HG02852 (cell line): Measurements from ENCODE around the gene OR14K1.
"Not testable (repeated sequence)": the region's sequence is repeated elsewhere in the genome, so short reads cannot be mapped to it uniquely, and the experiment has no call there.

Experiments used
- ATAC-seq: cut with Tn5 transposase; IDR thresholded peaks from one replicate; pipeline ENCODE4 v1.9.1; 2021; ENCODE audit warnings: mild to moderate bottlenecking, moderate library complexity; ENCODE audit not compliant: unreplicated experiment

The OR14K1 gene, protein sequence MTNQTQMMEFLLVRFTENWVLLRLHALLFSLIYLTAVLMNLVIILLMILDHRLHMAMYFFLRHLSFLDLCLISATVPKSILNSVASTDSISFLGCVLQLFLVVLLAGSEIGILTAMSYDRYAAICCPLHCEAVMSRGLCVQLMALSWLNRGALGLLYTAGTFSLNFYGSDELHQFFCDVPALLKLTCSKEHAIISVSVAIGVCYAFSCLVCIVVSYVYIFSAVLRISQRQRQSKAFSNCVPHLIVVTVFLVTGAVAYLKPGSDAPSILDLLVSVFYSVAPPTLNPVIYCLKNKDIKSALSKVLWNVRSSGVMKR

DNA sequence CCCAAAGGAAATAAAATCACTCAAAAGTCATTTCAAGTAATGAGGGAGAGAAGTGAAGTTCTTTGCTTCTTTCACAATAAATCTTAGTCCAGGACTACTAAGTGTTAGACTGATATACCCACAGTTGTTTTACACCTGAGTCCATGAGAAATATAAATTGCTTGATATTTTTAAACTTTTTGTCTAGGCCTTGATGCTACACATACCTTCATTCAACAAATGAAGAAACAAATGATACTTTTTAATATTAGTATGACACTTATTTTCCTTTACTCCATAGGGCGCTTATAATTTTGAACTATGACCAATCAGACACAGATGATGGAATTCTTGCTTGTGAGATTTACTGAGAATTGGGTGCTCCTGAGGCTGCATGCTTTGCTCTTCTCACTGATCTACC is at the start of gene OR14K1:
TSS of gene OR14K1 (plus strand) at position 301 of the 400 bp plus-strand sequence. CDS start at position 301, 0 bp downstream.
- no peak for ATAC-seq

DNA sequence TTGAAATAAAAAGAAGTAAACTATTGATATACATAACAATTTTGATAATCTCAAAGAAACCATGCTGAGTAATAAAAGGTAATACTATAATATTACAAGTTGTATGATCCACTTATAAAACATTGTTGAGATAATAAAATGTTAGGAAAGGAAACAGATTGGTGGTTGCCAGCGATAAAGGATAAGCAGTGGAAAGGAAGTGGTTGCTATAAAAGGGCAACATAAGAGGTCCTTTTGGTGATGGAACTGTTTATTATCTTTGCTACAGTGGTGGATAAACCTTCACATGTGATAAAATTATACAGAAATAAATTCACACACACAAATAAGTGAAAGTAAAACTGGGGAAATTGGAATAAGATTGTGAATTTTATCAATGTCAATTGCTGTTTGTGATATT is 37.1 kb upstream of the OR14K1 start:
- no peak for ATAC-seq

DNA sequence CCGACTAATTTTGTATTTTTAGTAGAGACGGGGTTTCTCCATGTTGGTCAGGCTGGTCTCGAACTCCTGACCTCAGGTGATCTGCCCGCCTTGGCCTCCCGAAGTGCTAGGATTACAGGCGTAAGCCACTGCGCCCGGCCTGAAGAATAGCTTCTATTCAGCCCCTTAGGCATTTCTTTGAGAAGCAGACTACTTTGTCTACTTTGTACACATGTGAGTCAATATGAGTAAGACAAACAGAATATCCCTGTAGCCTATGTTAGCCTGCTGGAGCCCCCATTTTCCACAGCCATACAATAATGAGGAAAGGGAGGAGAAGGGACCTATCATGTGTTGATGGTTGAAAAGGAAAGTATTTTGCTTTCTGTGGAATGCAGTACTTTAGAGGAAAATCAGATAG is 27.7 kb upstream of the OR14K1 start:
- ATAC-seq: not testable (repeated sequence)

DNA sequence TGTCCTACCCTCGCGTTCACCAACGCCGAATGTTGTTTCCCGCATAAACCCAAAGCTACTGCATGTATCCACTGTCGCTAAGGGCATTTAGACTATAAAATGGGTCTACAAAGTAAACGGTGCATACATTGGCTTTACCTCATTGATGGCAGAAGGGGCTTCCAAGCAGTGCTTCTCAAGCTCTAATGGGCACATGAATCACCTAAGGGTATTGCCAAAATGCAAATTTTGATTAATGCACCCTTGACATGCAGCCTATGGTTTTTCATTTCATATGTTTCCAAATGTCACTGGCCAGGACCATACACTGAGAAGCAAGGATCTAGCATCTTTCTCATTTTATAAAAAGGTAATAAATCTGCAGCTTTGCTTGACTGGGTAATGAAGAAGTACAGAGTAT is 24.7 kb upstream of the OR14K1 start:
- ATAC-seq: no peak

DNA sequence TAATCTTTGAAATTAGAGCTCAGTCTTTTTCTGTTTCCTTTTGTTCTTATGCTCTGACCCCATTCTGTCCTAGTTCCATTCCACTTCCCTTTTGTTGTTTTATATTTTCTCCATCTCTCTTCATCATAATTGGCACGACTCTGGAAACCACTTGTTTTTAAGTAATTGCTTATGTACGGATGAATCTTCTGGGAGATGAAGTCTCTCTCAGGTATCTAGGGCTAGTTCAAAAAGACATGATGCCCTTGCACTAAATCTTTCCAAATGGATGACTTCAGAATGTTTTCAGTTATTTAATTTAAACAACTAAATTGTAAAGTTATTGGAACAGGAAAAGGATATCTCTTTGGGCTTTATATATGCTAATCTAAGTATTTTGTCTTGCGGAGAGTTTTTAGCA is 21.9 kb upstream of the OR14K1 start, which contains the start of gene OR6F1:
TSS of gene OR6F1 (minus strand) at position 101 of the 400 bp plus-strand sequence. CDS start 3,891 bp downstream, outside the sequence.
- ATAC-seq: no peak

DNA sequence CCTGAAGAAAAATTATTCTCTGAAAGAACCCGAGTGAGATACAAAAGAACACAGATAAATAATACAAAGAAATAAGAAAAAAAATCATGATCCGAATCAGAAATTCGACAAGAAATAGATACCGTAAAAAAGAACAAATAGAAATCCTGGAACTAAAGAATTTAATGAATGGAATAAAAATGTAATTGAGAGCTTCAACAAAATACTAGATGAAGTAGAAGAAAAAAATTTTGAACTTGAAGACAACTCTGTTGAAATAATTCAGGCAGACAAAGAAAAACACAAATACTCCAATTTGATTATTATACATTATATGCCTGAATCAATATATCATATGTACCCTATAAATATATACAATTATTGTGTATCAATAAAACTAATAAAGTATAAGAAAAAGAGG is 17.2 kb upstream of the OR14K1 start:
- no peak for ATAC-seq

DNA sequence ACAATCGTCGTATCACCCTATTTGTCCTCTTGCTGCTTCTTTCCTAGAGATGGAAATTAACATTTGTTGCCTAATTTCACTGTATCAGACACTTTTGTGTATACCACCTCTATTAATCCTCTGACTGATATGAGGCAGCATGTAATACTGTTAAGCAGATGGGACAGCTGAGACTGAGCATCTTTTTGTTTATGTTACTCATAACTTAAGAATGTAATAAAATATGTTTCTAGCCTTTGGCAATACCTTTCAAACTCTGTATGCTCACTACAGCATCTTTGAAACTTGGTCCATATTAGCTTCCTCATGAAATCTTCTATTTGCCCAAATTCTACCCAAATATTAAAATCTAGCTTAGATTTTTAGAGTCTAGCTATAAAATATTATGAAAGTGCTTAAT is 2.3 kb downstream of the OR14K1 start:
- no peak for ATAC-seq

DNA sequence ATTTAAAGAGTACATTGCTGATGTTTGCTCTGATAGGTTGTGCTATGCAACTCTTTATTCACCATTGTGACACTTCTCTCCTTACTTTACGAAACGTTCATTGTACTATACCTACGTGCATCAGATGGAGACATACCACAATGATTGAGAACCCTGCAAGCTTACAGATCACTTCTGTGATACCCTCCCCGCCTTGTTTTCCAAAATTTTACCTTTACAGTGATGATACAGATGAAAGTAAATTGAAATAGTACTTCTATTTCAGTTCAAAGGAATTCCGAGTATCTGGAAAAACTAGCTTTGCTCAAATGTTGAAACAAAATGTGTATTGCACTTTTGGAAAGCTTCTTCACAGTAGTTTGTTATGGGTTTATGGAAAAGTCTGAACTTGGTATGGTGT is 3.3 kb downstream of the OR14K1 start:
- no peak for ATAC-seq

DNA sequence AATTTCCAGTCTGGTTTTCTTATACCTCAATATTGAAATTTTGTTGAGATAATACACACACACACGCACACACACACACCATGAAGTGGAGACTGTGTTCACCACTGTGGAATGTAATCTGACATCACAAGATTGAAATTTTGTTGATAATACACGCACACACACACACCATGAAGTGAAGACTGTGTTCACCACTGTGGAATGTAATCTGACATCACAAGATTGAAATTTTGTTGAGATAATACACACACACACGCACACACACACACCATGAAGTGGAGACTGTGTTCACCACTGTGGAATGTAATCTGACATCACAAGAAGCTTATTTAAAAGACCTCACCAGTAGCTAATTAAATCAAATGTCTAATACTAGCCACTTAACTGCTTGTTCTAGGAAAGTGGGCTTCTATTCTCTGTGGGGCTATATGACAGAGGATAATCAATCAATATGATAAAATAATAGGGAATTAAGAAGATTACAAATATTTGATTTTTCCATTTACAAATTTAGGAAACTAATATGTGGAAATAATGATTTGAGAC is 3.9 kb downstream of the OR14K1 start:
- not testable (repeated sequence) for ATAC-seq

DNA sequence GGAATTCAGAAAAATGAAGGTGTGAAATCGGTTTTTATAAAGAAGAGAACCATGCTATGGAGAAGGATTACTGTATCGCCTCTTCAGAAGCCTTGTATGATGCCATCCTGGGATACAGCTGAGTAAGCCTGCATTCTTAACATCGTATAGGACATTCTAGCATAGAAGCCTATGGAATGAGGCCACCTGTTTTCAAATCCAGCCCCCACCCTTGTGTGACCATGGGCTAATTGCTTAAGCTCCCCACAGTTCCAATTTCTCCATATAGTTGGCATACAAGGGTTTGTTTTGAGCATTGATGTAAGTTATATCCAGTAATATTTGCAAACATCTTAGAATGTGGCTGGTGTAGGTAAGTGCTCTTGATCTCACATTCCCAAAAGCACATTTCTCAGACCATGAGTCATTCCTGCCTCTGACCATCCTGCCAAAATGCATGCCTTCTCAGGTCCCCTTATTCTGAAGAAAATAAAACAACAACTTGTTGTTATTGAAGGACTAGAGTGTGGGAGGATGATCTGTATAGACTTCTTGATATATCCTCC is 8.0 kb downstream of the OR14K1 start:
- ATAC-seq: no peak

DNA sequence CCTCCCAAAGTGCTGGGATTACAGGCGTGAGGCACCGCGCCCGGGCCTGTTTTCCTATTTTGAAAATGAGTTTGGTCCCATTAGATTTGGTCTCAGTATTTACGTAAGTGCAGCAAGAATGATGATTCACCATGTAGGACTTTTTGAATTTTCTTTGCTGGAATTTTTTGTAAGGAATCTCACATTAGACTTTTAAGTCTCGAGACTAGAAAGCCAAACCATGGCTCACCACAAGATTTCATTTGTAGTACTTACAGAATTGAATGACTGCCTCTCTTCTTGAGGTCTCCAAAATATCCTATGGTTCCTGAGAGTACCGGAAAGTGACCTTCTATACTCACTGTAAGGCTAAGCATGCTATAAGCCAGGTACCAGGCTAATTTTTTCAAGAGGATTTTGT is 9.2 kb downstream of the OR14K1 start:
- ATAC-seq: no peak

DNA sequence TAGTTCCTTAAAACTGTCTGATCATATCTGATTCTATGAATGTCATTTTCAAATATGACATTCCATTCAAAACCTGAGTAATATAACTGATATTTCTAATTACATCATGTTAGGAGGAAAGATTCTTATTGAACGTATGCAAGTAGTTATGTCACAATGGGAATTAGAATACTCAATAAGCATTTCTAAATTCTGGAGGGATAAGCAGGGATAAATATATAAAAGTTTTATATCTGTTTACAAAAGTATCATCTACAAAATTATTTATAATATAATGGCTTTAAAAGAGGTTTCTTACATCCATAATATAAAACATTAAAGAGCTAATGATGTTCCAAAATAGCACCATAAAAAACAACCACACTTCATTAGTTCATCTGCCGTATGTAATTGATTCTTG is 9.6 kb downstream of the OR14K1 start, which contains the start of gene OR14A2:
TSS of gene OR14A2 (minus strand) at position 101 of the 400 bp plus-strand sequence.
- ATAC-seq: no peak

DNA sequence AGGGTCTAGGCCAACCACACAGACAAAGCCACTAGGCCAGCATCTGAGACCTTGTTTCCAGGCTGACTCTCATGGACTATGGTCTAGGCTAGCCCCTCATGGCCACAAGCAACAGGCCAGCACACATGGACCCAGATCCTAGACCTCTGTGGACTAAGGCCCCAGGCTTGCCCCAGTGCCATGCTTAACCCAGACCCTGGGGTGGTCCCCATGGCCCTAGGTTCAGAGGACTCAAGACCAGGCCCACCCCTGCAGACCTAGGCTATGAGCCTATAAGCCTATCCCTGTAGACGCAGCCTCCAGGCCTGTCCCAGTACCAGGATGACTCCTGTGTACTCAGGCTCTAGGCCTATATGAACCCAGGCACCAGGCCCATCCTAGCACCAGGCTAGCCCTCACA is 11.5 kb downstream of the OR14K1 start:
- no peak for ATAC-seq

DNA sequence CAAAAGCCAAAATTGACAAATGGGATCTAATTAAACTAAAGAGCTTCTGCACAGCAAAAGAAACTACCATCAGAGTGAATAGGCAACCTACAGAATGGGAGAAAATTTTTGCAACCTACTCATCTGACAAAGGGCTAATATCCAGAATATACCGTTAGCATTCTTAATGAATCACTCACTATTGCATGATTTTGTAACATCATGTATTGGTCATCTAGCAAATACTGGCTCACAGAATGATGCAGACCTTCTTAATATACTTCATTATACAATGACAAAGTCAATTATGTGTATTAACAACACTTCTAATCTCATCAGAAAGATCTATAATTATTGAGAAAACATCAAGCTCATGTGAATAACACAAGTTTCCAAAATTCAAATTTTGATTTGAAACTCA is 15.9 kb downstream of the OR14K1 start:
- not testable (repeated sequence) for ATAC-seq

DNA sequence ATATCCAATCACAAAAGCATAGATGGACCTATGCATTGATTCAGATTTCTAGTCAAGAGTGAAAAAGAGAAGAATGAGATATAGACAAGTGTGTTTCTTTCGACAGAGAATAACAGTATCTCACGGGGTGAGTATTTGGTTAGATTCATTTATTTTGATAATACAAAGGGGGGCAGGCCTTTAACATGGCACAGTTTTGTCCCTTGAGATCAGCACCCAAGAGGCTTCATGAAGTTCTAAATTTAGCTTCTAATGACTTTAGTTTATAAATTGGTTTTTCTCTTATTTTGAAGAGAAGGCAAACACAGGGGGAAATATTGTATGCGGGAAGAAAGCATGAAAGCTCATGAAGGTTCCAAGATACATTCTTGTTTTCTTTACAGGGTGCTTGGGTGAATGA is 22.0 kb downstream of the OR14K1 start, which contains the start of gene OR1C1:
TSS of gene OR1C1 (minus strand) at position 101 of the 400 bp plus-strand sequence. CDS start 2,150 bp downstream, outside the sequence.
- no peak for ATAC-seq

DNA sequence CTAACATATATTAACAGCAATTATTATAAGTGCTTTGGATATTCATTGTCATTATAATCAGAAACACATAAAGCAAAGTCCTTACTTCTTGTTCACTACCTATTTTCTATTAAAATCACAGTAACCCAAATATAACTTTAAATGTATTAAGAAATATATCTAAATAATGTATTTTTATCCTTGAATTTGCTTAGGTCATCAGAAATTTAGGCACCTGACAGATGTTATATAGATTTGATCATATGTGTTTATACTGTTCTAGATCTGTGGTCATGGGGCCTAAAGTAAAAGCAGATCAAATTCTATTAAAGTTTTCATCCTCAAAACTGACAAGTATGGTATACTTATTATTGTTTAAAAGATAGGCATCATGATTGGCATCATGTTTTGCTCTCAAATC is 31.2 kb downstream of the OR14K1 start:
- no peak for ATAC-seq
